K562 (cell line): Measurements from ENCODE around the gene DNAI7. TPM values are rescaled to one million over a fixed set of nuclear protein-coding genes. Genes with fewer than 3 reads are reported as not detected.

Source experiments
- ATAC-seq: fragments of 200-7000 bp; cut with Tn5 transposase; 3 replicates; pipeline ENCODE4 v1.9.1; 2020; ENCODE audit warnings: moderate library complexity
- BruUV-seq: library from RNA; stranded (reverse); fragments of 400-500 nt; replicated peaks from 2 replicates; lab custom pipeline; 2021; lab: Mats Ljungman, UMichigan
- CTCF ChIA-PET: fragments of 300-600 bp; formaldehyde crosslinking; extraction: SDS; loops from one replicate; lab custom pipeline; 2021; ENCODE audit warnings: low intra/inter-chr PET ratio; lab: Yijun Ruan, JAX
- POLR2A ChIA-PET: fragments of 300-600, 350-650 bp; sonication (Branson Sonifier 250); formaldehyde crosslinking; extraction: SDS; loops from one replicate; lab custom pipeline; 2021; ENCODE audit warnings: antibody characterized with exemption, inconsistent platforms; lab: Yijun Ruan, JAX
- DNase-seq, 4 experiments: peaks; one replicate each; pipeline versions ENCODE4 v3.0.0 to v3.0.0-alpha.2; 2011 to 2018; ENCODE audit warnings: low spot score in 3 of 4, mixed read lengths in 3 of 4; ENCODE audit errors: extremely low read depth in 1 of 4
- FAIRE-seq: peaks from 2 replicates; lab custom pipeline; 2011; peaks lifted over from hg19 to GRCh38; lab: Jason Lieb, UNC
- H2AFZ ChIP-seq: 2 replicates; pipeline ENCODE4 v1.6.0; 2011; ENCODE audit warnings: low read depth, low read length, control low read depth, inconsistent platforms
- H3K27ac ChIP-seq: fragments of 200-600 bp; 3 replicates; pipeline ENCODE4 v1.8.0; 2011; ENCODE audit warnings: low read depth, mild to moderate bottlenecking, control low read depth, inconsistent platforms, low read length, moderate library complexity, mixed read lengths; ENCODE audit errors: extremely low read depth
- H3K27me3 ChIP-seq, 2 experiments: fragments of 300-600 bp in 1 of 2; 2 replicates in 1 of 2; 3 replicates in 1 of 2; pipeline versions ENCODE4 v1.6.0 to v1.8.0; 2011; ENCODE audit warnings: inconsistent platforms in 2 of 2, low read length in 2 of 2, mild to moderate bottlenecking in 1 of 2, mixed read lengths in 1 of 2, moderate library complexity in 1 of 2; ENCODE audit not compliant: control insufficient read depth in 2 of 2, insufficient read depth in 2 of 2
- H3K36me3 ChIP-seq: fragments of 300-600 bp; 3 replicates; pipeline ENCODE4 v1.8.0; 2011; ENCODE audit warnings: mild to moderate bottlenecking, low read length, inconsistent platforms; ENCODE audit not compliant: control insufficient read depth, insufficient read depth
- H3K4me1 ChIP-seq, 2 experiments: fragments of 200-600 bp in 1 of 2; replicated peaks in 1 of 2; 2 replicates in 1 of 2; 3 replicates in 1 of 2; pipeline versions ENCODE4 v1.5.1 to v1.8.0; 2011; ENCODE audit warnings: inconsistent platforms in 2 of 2, low read length in 2 of 2, mild to moderate bottlenecking in 1 of 2, mixed read lengths in 1 of 2, moderate library complexity in 1 of 2; ENCODE audit not compliant: control insufficient read depth in 2 of 2, insufficient read depth in 2 of 2
- H3K4me2 ChIP-seq: 2 replicates; pipeline ENCODE4 v1.6.1; 2011; ENCODE audit warnings: low read length, control low read depth, inconsistent platforms, mixed read lengths; ENCODE audit not compliant: insufficient read depth
- H3K4me3 ChIP-seq: fragments of 200-600 bp; sonication (generic), shearing (Covaris generic); 2 replicates; pipeline ENCODE4 v1.5.1; 2016; ENCODE audit warnings: control low read depth, inconsistent platforms
- H3K79me2 ChIP-seq: fragments of 200-600 bp; 3 replicates; pipeline ENCODE4 v1.8.0; 2011; ENCODE audit warnings: low read length, inconsistent platforms; ENCODE audit not compliant: control insufficient read depth, insufficient read depth
- H3K9ac ChIP-seq, 2 experiments: 2 replicates each; pipeline versions ENCODE4 v1.6.0 to v1.6.1; 2011; ENCODE audit warnings: low read depth in 2 of 2, low read length in 2 of 2, control low read depth in 1 of 2, inconsistent platforms in 1 of 2, mild to moderate bottlenecking in 1 of 2, mixed read lengths in 1 of 2; ENCODE audit not compliant: insufficient read depth in 1 of 2
- H3K9me1 ChIP-seq: one replicate; pipeline ENCODE4 v1.6.0; 2011; ENCODE audit warnings: inconsistent platforms, mild to moderate bottlenecking, low read length, moderate library complexity; ENCODE audit not compliant: control insufficient read depth, insufficient read depth
- H3K9me3 ChIP-seq: replicated peaks from 2 replicates; pipeline ENCODE4 v1.5.1; 2011; ENCODE audit warnings: low read depth, low read length, inconsistent platforms; ENCODE audit not compliant: control insufficient read depth, insufficient read depth
- H4K20me1 ChIP-seq: replicated peaks from 2 replicates; pipeline ENCODE4 v1.6.1; 2011; ENCODE audit warnings: low read length, inconsistent platforms, mixed read lengths; ENCODE audit not compliant: control insufficient read depth, insufficient read depth
- LEF1 ChIP-seq: fragments of 450-650 bp; IDR thresholded peaks from 2 replicates; pipeline ENCODE4 v1.6.1; 2016; ENCODE audit warnings: mild to moderate bottlenecking
- MIER1 ChIP-seq: fragments of 450-650 bp; IDR thresholded peaks from 2 replicates; pipeline ENCODE4 v1.6.1; 2016; ENCODE audit warnings: antibody characterized with exemption, mild to moderate bottlenecking, low read depth
- MYNN ChIP-seq, 2 experiments: sonication (generic); formaldehyde crosslinking in 1 of 2; IDR thresholded peaks; 2 replicates each; pipeline versions ENCODE4 v1.5.0 to v1.6.1; 2016 to 2020; ENCODE audit warnings: antibody characterized with exemption in 1 of 2, missing genetic modification reagents in 1 of 2
- NCOA2 ChIP-seq, 2 experiments: fragments of 450-650 bp; IDR thresholded peaks; 2 replicates each; pipeline ENCODE4 v1.6.1; 2018; ENCODE audit warnings: mild to moderate bottlenecking in 2 of 2, moderate library complexity in 1 of 2; ENCODE audit not compliant: partially characterized antibody in 2 of 2
- NR2F6 ChIP-seq: fragments of 450-650 bp; formaldehyde crosslinking; IDR thresholded peaks from 2 replicates; pipeline ENCODE4 v1.4.0; 2020; ENCODE audit warnings: mild to moderate bottlenecking
- ZC3H4 ChIP-seq: sonication (generic); formaldehyde crosslinking; IDR thresholded peaks from 2 replicates; pipeline ENCODE4 v1.9.0; 2021; ENCODE audit warnings: missing genetic modification reagents, borderline replicate concordance
- WGBS: fragments of 100-300 bp; shearing (Covaris generic); methylation state at CpG from one replicate; pipeline ENCODE4 v1.1.6; 2016; ENCODE audit warnings: low coverage, mixed read lengths; ENCODE audit not compliant: insufficient coverage; ENCODE audit errors: missing lambda C conversion rate; 5-methylcytosine and 5-hydroxymethylcytosine counted together
- in situ Hi-C: fragments of 300-500 bp; cut with MboI; formaldehyde crosslinking; loops from 4 replicates; pipeline ENCODE4 v1.15.0; 2018; ENCODE audit warnings: inconsistent platforms, mixed read lengths
- intact Hi-C: fragments of 100-400 bp; cut with micrococcal nuclease; formaldehyde crosslinking; loops from 2 replicates; pipeline ENCODE4 v1.14.2; 2022
- polyA plus RNA-seq, 8 experiments: library from polyadenylated mRNA; depleted of rRNA in 4 of 8; stranded (reverse) in 5 of 8; unstranded in 3 of 8; fragments of >200 nt; fragmentation: Nextera tagmentation in 2 of 8; fragmentation: Illumina TruSeq in 1 of 8; extraction: Ambion mirVana in 2 of 8; extraction: Trizol in 1 of 8; gene quantifications; 2 replicates each; pipeline versions ENCODE4 v1.2.1 to v1.2.3, GENCODE V29; 2011 to 2014; ENCODE audit warnings: inconsistent platforms in 1 of 8, missing spikeins in 1 of 8
- total RNA-seq, 7 experiments: library from RNA; depleted of rRNA in 6 of 7; stranded (reverse); fragments of >200 nt in 6 of 7; fragmentation: Illumina TruSeq in 2 of 7; extraction: Trizol in 2 of 7; gene quantifications; 2 replicates each; pipeline versions ENCODE4 v1.2.1 to v1.2.3, GENCODE V29; 2011 to 2021; ENCODE audit warnings: low replicate concordance in 1 of 7
- TF ChIP-seq, protein P1 (sequence below): fragments of 250-450 bp; sonication (Bioruptor Pico); IDR thresholded peaks from 2 replicates; pipeline ENCODE4 v1.8.0; 2021; ENCODE audit warnings: moderate library complexity, mild to moderate bottlenecking, inconsistent platforms

Gene DNAI7
- total and polyA plus RNA-seq, 9 of the 15 experiments (the other 6 are each of a cell fraction or from before 2014, with no cell fraction given), result 0.06 to 0.76 (median 0.17) TPM; not detected in 1

DNA sequence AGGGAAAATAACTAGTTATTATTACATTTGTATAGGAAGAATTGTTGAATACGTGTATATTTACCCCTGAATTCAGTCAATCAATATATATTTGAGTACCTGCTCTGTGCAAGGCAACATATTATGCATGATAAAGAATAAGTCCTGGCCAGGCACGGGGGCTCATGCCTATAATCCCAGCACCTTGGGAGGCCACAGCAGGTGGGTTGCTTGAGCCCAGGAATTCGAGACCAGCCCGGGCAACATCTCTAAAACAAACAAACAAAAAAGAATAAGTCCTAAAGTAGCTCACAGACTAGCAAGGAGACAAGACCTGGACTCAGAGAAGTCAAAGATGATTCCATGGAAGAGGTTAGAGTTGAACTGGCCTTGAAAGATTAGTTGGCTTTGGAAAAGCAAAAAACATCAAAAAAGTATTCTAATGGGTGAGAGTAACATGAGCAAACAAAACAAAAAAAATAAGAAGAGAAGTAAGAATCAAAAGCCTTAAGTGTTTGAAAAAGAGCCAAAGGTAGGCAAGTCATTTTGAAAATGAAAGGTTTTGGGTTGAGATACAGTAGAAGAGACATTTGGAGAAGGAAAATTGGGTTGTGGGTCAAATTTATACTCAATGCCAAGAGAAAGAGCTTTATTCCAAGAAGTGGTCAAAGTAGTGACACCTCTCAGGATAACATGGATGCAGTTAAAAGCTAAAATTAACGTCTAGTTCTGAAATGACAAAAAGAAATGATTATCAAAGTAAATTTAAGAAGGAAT lies 130.9 kb downstream of the DNAI7 start:
- Histone ChIP-seq H3K9ac (no peak overlapping the region), H3K27ac (no peak overlapping the region), H3K4me2 (no peak overlapping the region), H3K4me1 (no peaks in the 10 kb centered on the region), H3K79me2 (no peaks in the 10 kb centered on the region), H4K20me1 (no peaks in the 10 kb centered on the region), H3K36me3 (no peaks in the 10 kb centered on the region), H3K9me3 (no peaks in the 10 kb centered on the region), H2AFZ (no peak overlapping the region), H3K9me1 (no peaks in the 10 kb centered on the region), H3K27me3 (no peaks in the 10 kb centered on the region; a peak in 3 of 5 replicates), H3K4me3 (no peak overlapping the region)
- DNase-seq (no peak), ATAC-seq (no peak), FAIRE-seq (no peak)
- TF ChIP-seq LEF1 (no peak), MIER1 (no peak), ZC3H4 (CRISPR knock-in tag) (no peak), NCOA2 (IDR thresholded peaks at IDR 0.05; ENCODE audit: partially characterized antibody in 2 of 2) (no peak), NR2F6 (CRISPR knock-in tag) (no peak)
- CTCF ChIA-PET, result no interaction called here
- BruUV-seq, result no TSS peak
- intact Hi-C loops, result no loop called here
- WGBS, result 3% methylated on average over 5 of the region's 5 CpGs
- POLR2A ChIA-PET, result no interaction called here
- in situ Hi-C loops, result no loop called here

DNA sequence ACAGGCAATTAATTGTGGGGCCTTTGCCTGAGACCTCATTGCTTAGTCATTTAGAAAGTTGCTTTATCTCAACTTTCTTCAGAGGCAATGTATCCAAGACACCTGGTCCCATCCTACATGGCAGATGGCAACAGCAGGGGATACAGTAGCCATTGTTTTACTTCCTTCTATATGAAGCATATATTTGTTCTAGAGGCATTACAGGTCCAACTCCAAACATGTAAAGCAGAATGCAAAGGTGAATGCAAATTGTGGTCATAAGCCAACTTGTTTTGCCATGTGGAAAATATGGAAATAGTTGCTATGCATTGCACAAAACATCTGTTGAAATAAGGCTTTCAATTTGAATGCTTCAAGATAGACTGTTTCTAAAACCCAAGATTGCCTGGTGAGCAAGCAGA lies 136.3 kb downstream of the DNAI7 start:
- no peak for FAIRE-seq
- no peaks in the 10 kb centered on the region for H3K4me1 ChIP-seq
- CTCF ChIA-PET, result no interaction called here

More for the DNA sequence above, 136.3 kb downstream of the DNAI7 start:
- Histone ChIP-seq H3K36me3 (no peaks in the 10 kb centered on the region), H3K79me2 (no peaks in the 10 kb centered on the region), H3K9me1 (no peaks in the 10 kb centered on the region), H3K27ac (no peak overlapping the region), H3K9me3 (no peaks in the 10 kb centered on the region), H3K9ac (no peak overlapping the region), H2AFZ (no peak overlapping the region), H3K4me3 (no peak overlapping the region), H4K20me1 (no peaks in the 10 kb centered on the region), H3K4me2 (no peak overlapping the region), H3K27me3 (no peaks in the 10 kb centered on the region; a peak in 1 of 5 replicates)
- no peak for DNase-seq
- intact Hi-C loops, result loop anchor here (10.0 kb wide), 1 partner anchor 56 kb away; no protein-coding TSS in a partner anchor
- in situ Hi-C loops, result no loop called here
- ATAC-seq, result no peak
- no TSS peak for BruUV-seq
- POLR2A ChIA-PET, result no interaction called here
- TF ChIP-seq, protein P1, sequence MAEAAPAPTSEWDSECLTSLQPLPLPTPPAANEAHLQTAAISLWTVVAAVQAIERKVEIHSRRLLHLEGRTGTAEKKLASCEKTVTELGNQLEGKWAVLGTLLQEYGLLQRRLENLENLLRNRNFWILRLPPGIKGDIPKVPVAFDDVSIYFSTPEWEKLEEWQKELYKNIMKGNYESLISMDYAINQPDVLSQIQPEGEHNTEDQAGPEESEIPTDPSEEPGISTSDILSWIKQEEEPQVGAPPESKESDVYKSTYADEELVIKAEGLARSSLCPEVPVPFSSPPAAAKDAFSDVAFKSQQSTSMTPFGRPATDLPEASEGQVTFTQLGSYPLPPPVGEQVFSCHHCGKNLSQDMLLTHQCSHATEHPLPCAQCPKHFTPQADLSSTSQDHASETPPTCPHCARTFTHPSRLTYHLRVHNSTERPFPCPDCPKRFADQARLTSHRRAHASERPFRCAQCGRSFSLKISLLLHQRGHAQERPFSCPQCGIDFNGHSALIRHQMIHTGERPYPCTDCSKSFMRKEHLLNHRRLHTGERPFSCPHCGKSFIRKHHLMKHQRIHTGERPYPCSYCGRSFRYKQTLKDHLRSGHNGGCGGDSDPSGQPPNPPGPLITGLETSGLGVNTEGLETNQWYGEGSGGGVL (CRISPR knock-in tag), result no peak
- no peak for TF ChIP-seq MYNN (IDR thresholded peaks at IDR 0.05)
- no peak for TF ChIP-seq MYNN (CRISPR knock-in tag; IDR thresholded peaks at IDR 0.05)
